ENCODE measurements around the gene BICC1.

Gene BICC1

GRCh38 chr10:58512491-58513187 lies at the start of gene BICC1:
BICC1 (plus strand) TSS chr10:58512872; CDS start chr10:58513144, 272 bp downstream.
- no peak for DNase-seq (ENCODE audit: low read depth)

- no peak for DNase-seq (ENCODE audit: low read depth)
Observed at GRCh38 chr10:58464956-58465355, 47.7 kb upstream of the BICC1 start.

- DNase-seq (ENCODE audit: low read depth) = no peak
Observed at GRCh38 chr10:58465629-58466028, 47.0 kb upstream of the BICC1 start.

- DNase-seq (ENCODE audit: low read depth) = no peak
Observed at GRCh38 chr10:58467931-58468635, 44.6 kb upstream of the BICC1 start.

- no peak for DNase-seq (ENCODE audit: low read depth)
Observed at GRCh38 chr10:58473976-58474375, 38.7 kb upstream of the BICC1 start.

GRCh38 chr10:58475322-58476277 lies 37.1 kb upstream of the BICC1 start:
- no peak for DNase-seq (ENCODE audit: low read depth)

GRCh38 chr10:58477122-58477521 lies 35.5 kb upstream of the BICC1 start:
- DNase-seq (ENCODE audit: low read depth) = no peak

- DNase-seq (ENCODE audit: low read depth) = no peak
Observed at GRCh38 chr10:58477902-58478301, 34.8 kb upstream of the BICC1 start.

GRCh38 chr10:58479045-58479444 lies 33.6 kb upstream of the BICC1 start:
- no peak for DNase-seq (ENCODE audit: low read depth)

- no peak for DNase-seq (ENCODE audit: low read depth)
Observed at GRCh38 chr10:58480321-58480720, 32.4 kb upstream of the BICC1 start.

GRCh38 chr10:58481569-58482109 lies 31.0 kb upstream of the BICC1 start:
- no peak for DNase-seq (ENCODE audit: low read depth)

- no peak for DNase-seq (ENCODE audit: low read depth)
Observed at GRCh38 chr10:58486821-58487220, 25.9 kb upstream of the BICC1 start.

- no peak for DNase-seq (ENCODE audit: low read depth)
Observed at GRCh38 chr10:58488921-58489320, 23.8 kb upstream of the BICC1 start.

GRCh38 chr10:58502956-58503355 lies 9.7 kb upstream of the BICC1 start:
- DNase-seq (ENCODE audit: low read depth) = no peak

- DNase-seq (ENCODE audit: low read depth) = no peak
Observed at GRCh38 chr10:58508316-58508715, 4.4 kb upstream of the BICC1 start.

GRCh38 chr10:58511765-58512490 lies 744 bp upstream of the BICC1 start:
- DNase-seq (ENCODE audit: low read depth) = no peak

- DNase-seq (ENCODE audit: low read depth) = no peak
Observed at GRCh38 chr10:58513188-58514110, 777 bp downstream of the BICC1 start.

- no peak for DNase-seq (ENCODE audit: low read depth)
Observed at GRCh38 chr10:58514111-58514770, 1.6 kb downstream of the BICC1 start.

- no peak for DNase-seq (ENCODE audit: low read depth)
Observed at GRCh38 chr10:58515291-58515941, 2.7 kb downstream of the BICC1 start.

Measured in CMK (cell line).